Kidney (tissue), 14 donors: ENCODE measurements around the gene CALHM2. TPM values are rescaled to one million over a fixed set of nuclear protein-coding genes. Genes with fewer than 3 reads are reported as not detected.

Experiments
- DNase-seq, 5 donors: peaks; one replicate each; pipeline ENCODE4 v3.0.0-alpha.2; 2013 to 2020
- FAIRE-seq: peaks from 2 replicates; lab custom pipeline; 2012; peaks lifted over from hg19 to GRCh38; lab: Jason Lieb, UNC
- H3K27ac ChIP-seq, 2 donors: one replicate each; pipeline ENCODE4 v1.7.0; 2013; ENCODE audit warnings: low read depth in 2 of 2, low read length in 2 of 2, inconsistent platforms in 1 of 2
- H3K27me3 ChIP-seq: one replicate; pipeline ENCODE4 v1.7.1; 2013; ENCODE audit warnings: low read length, inconsistent platforms; ENCODE audit not compliant: control insufficient read depth, insufficient read depth
- H3K36me3 ChIP-seq, 3 donors: one replicate each; pipeline versions ENCODE4 v1.7.0 to v1.7.1; 2013; ENCODE audit warnings: low read length in 3 of 3, control low read depth in 1 of 3, inconsistent platforms in 1 of 3; ENCODE audit not compliant: insufficient read depth in 3 of 3, control insufficient read depth in 2 of 3
- H3K4me1 ChIP-seq, 3 donors: one replicate each; pipeline versions ENCODE4 v1.7.0 to v1.7.1; 2013; ENCODE audit warnings: low read length in 3 of 3, inconsistent platforms in 1 of 3, low read depth in 1 of 3; ENCODE audit not compliant: control insufficient read depth in 2 of 3, insufficient read depth in 2 of 3
- H3K4me3 ChIP-seq, 3 donors: one replicate each; pipeline versions ENCODE4 v1.7.0 to v1.8.1; 2013; ENCODE audit warnings: low read length in 3 of 3, control low read depth in 1 of 3, inconsistent platforms in 1 of 3
- H3K9ac ChIP-seq, 3 donors: one replicate each; pipeline versions ENCODE4 v1.7.0 to v1.7.1; 2013; ENCODE audit warnings: low read length in 3 of 3, control low read depth in 1 of 3, inconsistent platforms in 1 of 3
- H3K9me3 ChIP-seq, 3 donors: one replicate each; pipeline versions ENCODE4 v1.7.0 to v1.7.1; 2013; ENCODE audit warnings: low read length in 3 of 3, control low read depth in 1 of 3, inconsistent platforms in 1 of 3; ENCODE audit not compliant: control insufficient read depth in 2 of 3, insufficient read depth in 1 of 3
- intact Hi-C: fragments of 100-400 bp; cut with DNase I; formaldehyde crosslinking; loops from one replicate; pipeline ENCODE4 v1.11.1; 2022
- polyA plus RNA-seq: library from polyadenylated mRNA; stranded (reverse); fragments of 350-450 nt; fragmentation: Illumina TruSeq; extraction: RNeasy Lipid Tissue Mini Kit (QIAGEN cat#74804); gene quantifications from one replicate; pipeline ENCODE4 v1.2.3, GENCODE V29; 2014; ENCODE audit warnings: low read depth, low replicate concordance; ENCODE audit not compliant: insufficient read depth
- total RNA-seq: library from RNA; stranded (reverse); fragmentation: NEBNext Ultra II Directional; extraction: Animal tissue kit (Norgen Biotek cat#: 25700); gene quantifications from one replicate; pipeline ENCODE4 v1.2.1, GENCODE V29; 2021
- TF ChIP-seq, protein P1 (sequence below): IDR thresholded peaks from 3 replicates; pipeline ENCODE4 v1.5.1; 2012; ENCODE audit warnings: mild to moderate bottlenecking, moderate library complexity, borderline replicate concordance; ENCODE audit not compliant: insufficient read depth; ENCODE audit errors: extremely low read depth
- donor health status: control.
- donor health status: control.
- donor health status: control.
- donor health status: control.
- donor health status: control.
- donor health status: DM: yes; HTN: yes; CAD: no.
- donor health status: Normal renal cell carcinoma (clear cell type).

CALHM2 gene
- total and polyA plus RNA-seq, 2 donors from 2014 or later = 8.0 to 26.0 TPM

DNA sequence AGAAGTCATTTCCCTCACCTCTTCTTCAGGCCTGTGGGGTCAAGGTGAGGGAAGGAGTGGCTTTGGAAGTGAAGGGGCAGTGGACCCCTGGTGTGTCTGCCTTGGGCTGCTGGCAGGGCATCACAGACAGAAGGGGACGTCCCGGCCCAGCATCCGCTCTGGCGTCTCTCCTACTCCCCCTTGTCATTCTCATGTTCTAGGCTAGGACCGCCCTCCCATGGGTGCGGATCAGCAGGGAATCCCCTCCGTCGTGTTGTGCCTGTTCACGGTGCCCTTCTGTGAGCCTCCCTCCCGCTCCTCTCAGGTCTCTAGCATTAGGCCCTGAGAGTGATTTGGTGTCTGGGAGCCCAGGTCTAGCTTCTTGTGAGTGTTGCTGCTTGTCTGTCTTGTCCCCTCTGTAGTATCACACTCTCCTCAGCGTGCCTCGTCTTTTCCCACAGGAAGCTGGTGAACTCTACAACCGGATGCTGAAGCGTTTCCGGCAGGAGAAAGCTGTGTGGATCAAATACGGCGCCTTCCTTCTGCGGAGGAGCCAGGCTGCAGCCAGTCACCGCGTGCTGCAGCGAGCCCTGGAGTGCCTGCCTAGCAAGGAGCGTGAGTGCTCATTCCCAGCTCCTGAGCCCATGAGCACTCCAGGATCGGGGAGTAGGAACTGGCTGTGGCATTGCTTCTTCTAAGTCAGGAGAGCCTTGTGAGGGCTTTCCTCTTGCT, 8.5 kb downstream of the CALHM2 start:
- intact Hi-C loops = no loop called here
- no peaks in the 10 kb centered on the region for H3K9me3 ChIP-seq
- peaks cover 0 to 3% (median 0%) of the 10 kb centered on the region in 3 donors for H3K4me1 ChIP-seq
- H3K9ac ChIP-seq = no peak overlapping the region
- H3K27ac ChIP-seq = no peak overlapping the region
- TF ChIP-seq, protein P1, sequence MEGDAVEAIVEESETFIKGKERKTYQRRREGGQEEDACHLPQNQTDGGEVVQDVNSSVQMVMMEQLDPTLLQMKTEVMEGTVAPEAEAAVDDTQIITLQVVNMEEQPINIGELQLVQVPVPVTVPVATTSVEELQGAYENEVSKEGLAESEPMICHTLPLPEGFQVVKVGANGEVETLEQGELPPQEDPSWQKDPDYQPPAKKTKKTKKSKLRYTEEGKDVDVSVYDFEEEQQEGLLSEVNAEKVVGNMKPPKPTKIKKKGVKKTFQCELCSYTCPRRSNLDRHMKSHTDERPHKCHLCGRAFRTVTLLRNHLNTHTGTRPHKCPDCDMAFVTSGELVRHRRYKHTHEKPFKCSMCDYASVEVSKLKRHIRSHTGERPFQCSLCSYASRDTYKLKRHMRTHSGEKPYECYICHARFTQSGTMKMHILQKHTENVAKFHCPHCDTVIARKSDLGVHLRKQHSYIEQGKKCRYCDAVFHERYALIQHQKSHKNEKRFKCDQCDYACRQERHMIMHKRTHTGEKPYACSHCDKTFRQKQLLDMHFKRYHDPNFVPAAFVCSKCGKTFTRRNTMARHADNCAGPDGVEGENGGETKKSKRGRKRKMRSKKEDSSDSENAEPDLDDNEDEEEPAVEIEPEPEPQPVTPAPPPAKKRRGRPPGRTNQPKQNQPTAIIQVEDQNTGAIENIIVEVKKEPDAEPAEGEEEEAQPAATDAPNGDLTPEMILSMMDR = no peak
- DNase-seq (no peak), FAIRE-seq (no peak)
- no peak overlapping the region for H3K4me3 ChIP-seq
- H3K27me3 ChIP-seq = no peaks in the 10 kb centered on the region
- H3K36me3 ChIP-seq = peaks cover 0 to 52% (median 24%) of the 10 kb centered on the region in 3 donors

DNA sequence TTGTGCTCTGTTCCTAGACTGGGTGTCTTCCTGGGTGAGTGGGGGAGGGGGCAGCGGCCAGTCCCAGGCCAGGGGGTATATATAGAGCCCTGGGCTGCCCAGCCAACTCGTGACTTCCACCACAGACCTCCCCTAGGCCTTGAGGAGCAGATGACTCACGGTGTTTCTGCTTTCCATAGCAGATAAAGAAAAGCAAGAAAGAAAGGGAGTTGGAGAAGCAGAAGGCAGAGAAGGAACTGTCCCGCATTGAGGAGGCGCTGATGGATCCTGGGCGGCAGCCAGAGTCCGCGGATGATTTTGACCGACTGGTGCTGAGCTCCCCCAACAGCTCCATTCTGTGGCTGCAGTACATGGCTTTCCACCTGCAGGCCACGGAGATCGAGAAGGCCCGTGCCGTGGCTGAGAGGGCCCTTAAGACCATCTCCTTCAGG, 10.1 kb downstream of the CALHM2 start:
- TF ChIP-seq, protein P1 = no peak
- H3K9ac ChIP-seq = no peak overlapping the region
- H3K4me3 ChIP-seq = no peak overlapping the region
- H3K27me3 ChIP-seq = no peaks in the 10 kb centered on the region
- H3K27ac ChIP-seq = no peak overlapping the region
- H3K36me3 ChIP-seq = peaks cover 0 to 62% (median 27%) of the 10 kb centered on the region in 3 donors
- intact Hi-C loops = no loop called here
- peaks cover 0 to 3% (median 0%) of the 10 kb centered on the region in 3 donors for H3K4me1 ChIP-seq
- DNase-seq (no peak), FAIRE-seq (no peak)
- H3K9me3 ChIP-seq = no peaks in the 10 kb centered on the region

DNA sequence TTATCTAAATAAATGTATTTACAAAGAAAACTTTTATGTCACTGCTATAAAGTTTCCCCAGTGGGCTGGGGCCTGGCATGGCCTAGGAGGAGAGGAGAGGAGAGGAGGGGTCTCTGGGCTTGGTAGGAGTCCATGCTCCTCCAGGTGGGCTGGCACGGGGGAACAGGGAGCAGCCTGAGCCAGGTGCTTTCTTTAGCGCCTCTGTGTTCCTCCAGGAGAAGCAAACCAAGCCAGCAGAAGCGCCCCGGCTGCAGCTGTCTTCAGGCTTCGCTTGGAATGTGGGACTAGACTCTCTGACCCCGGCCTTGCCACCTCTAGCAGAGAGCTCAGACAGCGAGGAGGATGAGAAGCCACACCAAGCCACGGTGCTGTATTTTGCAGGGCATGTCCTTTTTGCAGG, 10.6 kb downstream of the CALHM2 start:
- intact Hi-C loops = no loop called here
- peaks cover 0 to 3% (median 0%) of the 10 kb centered on the region in 3 donors for H3K4me1 ChIP-seq
- H3K27ac ChIP-seq = no peak overlapping the region
- no peaks in the 10 kb centered on the region for H3K9me3 ChIP-seq
- peaks cover 0 to 67% (median 29%) of the 10 kb centered on the region in 3 donors for H3K36me3 ChIP-seq
- TF ChIP-seq, protein P1 = no peak
- no peak overlapping the region for H3K9ac ChIP-seq
- FAIRE-seq (no peak), DNase-seq (no peak)
- no peak overlapping the region for H3K4me3 ChIP-seq
- no peaks in the 10 kb centered on the region for H3K27me3 ChIP-seq
